ENCODE measurements around the gene NEB. TPM values are rescaled to one million over a fixed set of nuclear protein-coding genes. Genes with fewer than 3 reads are reported as not detected.

Gene NEB
- total RNA-seq, 2 donors from 2014 or later, result 61.1 to 136 TPM

GRCh38 chr2:151490276-151490675 is 244.0 kb downstream of the NEB start:
- DNase-seq (ENCODE audit: low spot score), result no peak
- no peaks in the 10 kb centered on the region for H3K9me3 ChIP-seq
- no peaks in the 10 kb centered on the region for H3K27me3 ChIP-seq
- H3K27ac ChIP-seq, result no peak overlapping the region
- H3K4me1 ChIP-seq, result no peaks in the 10 kb centered on the region
- peaks cover 4% of the 10 kb centered on the region for H3K36me3 ChIP-seq
- H3K4me3 ChIP-seq, result no peak overlapping the region
- no peak for TF ChIP-seq CTCF (IDR thresholded peaks at IDR 0.05)

- Histone ChIP-seq H3K27me3 (no peaks in the 10 kb centered on the region), H3K27ac (no peak overlapping the region), H3K4me3 (no peak overlapping the region), H3K4me1 (no peaks in the 10 kb centered on the region), H3K9me3 (no peaks in the 10 kb centered on the region), H3K36me3 (peaks cover 35% of the 10 kb centered on the region)
- no peak for DNase-seq (ENCODE audit: low spot score)
- no peak for TF ChIP-seq CTCF (IDR thresholded peaks at IDR 0.05)
These were observed 248.2 kb downstream of the NEB start for GRCh38 chr2:151486053-151486452.

GRCh38 chr2:151484100-151484499 is 250.2 kb downstream of the NEB start:
- no peak for DNase-seq (ENCODE audit: low spot score)
- Histone ChIP-seq H3K4me3 (no peak overlapping the region), H3K27ac (no peak overlapping the region), H3K36me3 (peaks cover 38% of the 10 kb centered on the region), H3K27me3 (no peaks in the 10 kb centered on the region), H3K9me3 (no peaks in the 10 kb centered on the region), H3K4me1 (no peaks in the 10 kb centered on the region)
- TF ChIP-seq CTCF (IDR thresholded peaks at IDR 0.05), result no peak

GRCh38 chr2:151483546-151483945 is 250.7 kb downstream of the NEB start:
- Histone ChIP-seq H3K4me1 (no peaks in the 10 kb centered on the region), H3K9me3 (no peaks in the 10 kb centered on the region), H3K27me3 (no peaks in the 10 kb centered on the region), H3K4me3 (no peak overlapping the region), H3K36me3 (peaks cover 38% of the 10 kb centered on the region), H3K27ac (no peak overlapping the region)
- TF ChIP-seq CTCF (IDR thresholded peaks at IDR 0.05), result no peak
- DNase-seq (ENCODE audit: low spot score), result no peak

GRCh38 chr2:151482171-151482725 is 252.0 kb downstream of the NEB start:
- Histone ChIP-seq H3K4me1 (no peaks in the 10 kb centered on the region), H3K9me3 (no peaks in the 10 kb centered on the region), H3K27me3 (no peaks in the 10 kb centered on the region), H3K4me3 (no peak overlapping the region), H3K36me3 (peaks cover 38% of the 10 kb centered on the region), H3K27ac (no peak overlapping the region)
- no peak for DNase-seq (ENCODE audit: low spot score)
- TF ChIP-seq CTCF (IDR thresholded peaks at IDR 0.05), result no peak

- peaks cover 38% of the 10 kb centered on the region for H3K36me3 ChIP-seq
These were observed 252.5 kb downstream of the NEB start for GRCh38 chr2:151481744-151482143.

More at GRCh38 chr2:151481744-151482143, 252.5 kb downstream of the NEB start:
- Histone ChIP-seq H3K9me3 (no peaks in the 10 kb centered on the region), H3K4me3 (no peak overlapping the region), H3K27me3 (no peaks in the 10 kb centered on the region), H3K4me1 (no peaks in the 10 kb centered on the region), H3K27ac (no peak overlapping the region)
- TF ChIP-seq CTCF (IDR thresholded peaks at IDR 0.05), result no peak
- DNase-seq (ENCODE audit: low spot score), result no peak

Data from right atrium auricular region (tissue), 2 donors.